Breast epithelium (tissue), 4 donors: ENCODE results near the gene ABAT. TPM values are rescaled to one million over a fixed set of nuclear protein-coding genes. Genes with fewer than 3 reads are reported as not detected.

Experiments used
- DNase-seq, 2 donors: peaks; one replicate each; pipeline ENCODE4 v3.0.0-alpha.2; 2019; ENCODE audit warnings: low spot score in 2 of 2
- H3K27ac ChIP-seq, 2 donors: fragments of 200-600 bp; sonication (generic) in 1 of 2; one replicate each; pipeline ENCODE4 v1.5.1; 2016 to 2019; ENCODE audit warnings: mild to moderate bottlenecking in 1 of 2
- H3K27me3 ChIP-seq, 2 donors: fragments of 200-600 bp; sonication (generic) in 1 of 2; one replicate each; pipeline versions ENCODE4 v1.5.1 to v1.6.0; 2017 to 2019; ENCODE audit warnings: control low read depth in 1 of 2, mild to moderate bottlenecking in 1 of 2
- H3K36me3 ChIP-seq: fragments of 200-600 bp; one replicate; pipeline ENCODE4 v1.5.1; 2019
- H3K4me1 ChIP-seq, 2 donors: fragments of 200-600 bp; sonication (generic); one replicate each; pipeline ENCODE4 v1.5.1; 2016 to 2019; ENCODE audit warnings: control low read depth in 1 of 2
- H3K4me3 ChIP-seq, 3 donors: fragments of 200-600 bp; sonication (generic); 1 replicate in 2 of 3; 2 replicates in 1 of 3; pipeline ENCODE4 v1.5.1; 2016 to 2019; ENCODE audit warnings: mild to moderate bottlenecking in 3 of 3, moderate library complexity in 2 of 3
- H3K9me3 ChIP-seq, 2 donors: fragments of 200-600 bp; sonication (generic) in 1 of 2; one replicate each; pipeline ENCODE4 v1.5.1; 2016 to 2019; ENCODE audit warnings: control low read depth in 1 of 2
- POLR2A ChIP-seq: fragments of 450-650 bp; IDR thresholded peaks from one replicate; pipeline ENCODE4 v1.6.1; 2016; ENCODE audit warnings: antibody characterized with exemption, mild to moderate bottlenecking, moderate library complexity
- POLR2AphosphoS5 ChIP-seq, 3 donors: sonication (generic); formaldehyde crosslinking; IDR thresholded peaks; one replicate each; pipeline ENCODE4 v1.6.1; 2017; ENCODE audit warnings: antibody characterized with exemption in 3 of 3
- intact Hi-C: fragments of 100-400 bp; cut with DNase I; formaldehyde crosslinking; loops from one replicate; pipeline ENCODE4 v1.15.1; 2023; ENCODE audit warnings: low total_unique reads
- total RNA-seq, 3 donors: library from RNA; depleted of rRNA; stranded (reverse); fragments of >200 nt; gene quantifications; one replicate each; pipeline ENCODE4 v1.1.0, GENCODE V29; 2016
- TF ChIP-seq, protein P1 (sequence below), 3 donors: fragments of 450-650 bp; IDR thresholded peaks; one replicate each; pipeline ENCODE4 v1.5.1; 2016 to 2017; ENCODE audit warnings: antibody characterized with exemption in 3 of 3, mild to moderate bottlenecking in 3 of 3, moderate library complexity in 3 of 3

Gene ABAT
- total RNA-seq, 3 donors from 2014 or later = 7.5 to 12.6 (median 9.8) TPM

DNA sequence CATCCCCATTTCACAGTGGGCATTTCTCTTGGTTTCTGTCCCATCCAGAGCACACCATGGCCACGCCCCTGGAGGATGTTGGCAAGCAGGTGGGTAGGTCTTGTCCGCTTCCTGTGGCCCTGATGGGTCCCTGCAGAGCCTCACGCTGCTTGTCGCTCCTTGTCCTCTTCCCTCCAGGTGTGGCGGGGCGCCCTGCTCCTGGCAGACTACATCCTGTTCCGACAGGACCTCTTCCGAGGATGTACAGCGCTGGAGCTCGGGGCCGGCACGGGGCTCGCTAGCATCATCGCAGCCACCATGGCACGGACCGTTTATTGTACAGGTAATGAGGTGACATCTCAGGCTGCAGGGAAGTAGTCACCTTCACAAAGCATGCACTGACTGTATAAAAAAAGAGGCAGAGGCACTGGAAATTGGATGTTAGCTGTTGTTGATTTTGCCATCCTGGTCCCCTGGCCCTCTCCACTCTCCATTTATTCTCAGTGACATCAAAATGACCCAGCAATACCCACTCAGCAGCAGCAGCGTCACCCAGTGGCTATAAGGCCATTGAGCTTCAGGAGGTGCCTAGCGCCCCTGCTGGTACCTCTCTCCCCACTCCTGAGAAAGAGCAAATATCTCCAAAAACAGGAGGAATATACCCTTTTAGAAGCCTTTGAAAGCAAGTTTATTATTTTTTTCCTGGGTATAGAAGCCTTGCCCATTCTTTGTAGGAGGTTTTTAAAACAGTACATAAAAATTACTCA, 39.3 kb upstream of the ABAT start:
- Histone ChIP-seq H3K4me3 (no peak overlapping the region), H3K27ac (no peak overlapping the region), H3K36me3 (no peaks in the 10 kb centered on the region), H3K4me1 (no peaks in the 10 kb centered on the region), H3K9me3 (no peaks in the 10 kb centered on the region), H3K27me3 (no peaks in the 10 kb centered on the region)
- no peak for DNase-seq
- TF ChIP-seq, protein P1, sequence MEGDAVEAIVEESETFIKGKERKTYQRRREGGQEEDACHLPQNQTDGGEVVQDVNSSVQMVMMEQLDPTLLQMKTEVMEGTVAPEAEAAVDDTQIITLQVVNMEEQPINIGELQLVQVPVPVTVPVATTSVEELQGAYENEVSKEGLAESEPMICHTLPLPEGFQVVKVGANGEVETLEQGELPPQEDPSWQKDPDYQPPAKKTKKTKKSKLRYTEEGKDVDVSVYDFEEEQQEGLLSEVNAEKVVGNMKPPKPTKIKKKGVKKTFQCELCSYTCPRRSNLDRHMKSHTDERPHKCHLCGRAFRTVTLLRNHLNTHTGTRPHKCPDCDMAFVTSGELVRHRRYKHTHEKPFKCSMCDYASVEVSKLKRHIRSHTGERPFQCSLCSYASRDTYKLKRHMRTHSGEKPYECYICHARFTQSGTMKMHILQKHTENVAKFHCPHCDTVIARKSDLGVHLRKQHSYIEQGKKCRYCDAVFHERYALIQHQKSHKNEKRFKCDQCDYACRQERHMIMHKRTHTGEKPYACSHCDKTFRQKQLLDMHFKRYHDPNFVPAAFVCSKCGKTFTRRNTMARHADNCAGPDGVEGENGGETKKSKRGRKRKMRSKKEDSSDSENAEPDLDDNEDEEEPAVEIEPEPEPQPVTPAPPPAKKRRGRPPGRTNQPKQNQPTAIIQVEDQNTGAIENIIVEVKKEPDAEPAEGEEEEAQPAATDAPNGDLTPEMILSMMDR (IDR thresholded peaks at IDR 0.05) = no peak
- TF ChIP-seq POLR2AphosphoS5 (IDR thresholded peaks at IDR 0.05) (no peak), POLR2A (no peak)
- intact Hi-C loops = no loop called here

DNA sequence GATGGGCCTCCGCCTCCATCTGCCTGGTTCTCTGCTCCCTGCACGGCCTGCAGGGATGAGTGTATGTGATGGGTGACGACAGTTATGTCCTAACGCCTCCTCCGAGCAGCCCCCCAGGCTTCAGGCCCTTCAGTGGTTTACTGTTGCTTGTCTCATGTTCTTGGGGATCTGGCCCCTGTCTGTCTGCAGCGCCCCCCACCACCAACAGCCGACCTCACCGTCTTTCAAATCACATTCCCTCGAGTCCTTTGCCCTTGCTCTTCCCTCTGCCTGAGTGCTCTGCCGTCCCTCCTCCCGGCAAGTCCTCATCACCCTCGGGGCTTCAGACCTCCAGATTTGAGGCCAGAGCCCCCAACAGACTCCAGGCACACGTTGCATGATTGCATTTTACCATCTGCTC, 34.7 kb upstream of the ABAT start:
- Histone ChIP-seq H3K36me3 (peaks cover 7% of the 10 kb centered on the region), H3K27ac (no peak overlapping the region), H3K4me1 (no peaks in the 10 kb centered on the region), H3K27me3 (no peaks in the 10 kb centered on the region), H3K4me3 (no peak overlapping the region), H3K9me3 (no peaks in the 10 kb centered on the region)
- TF ChIP-seq POLR2AphosphoS5 (IDR thresholded peaks at IDR 0.05) (no peak), POLR2A (no peak)
- TF ChIP-seq, protein P1 (IDR thresholded peaks at IDR 0.05) = no peak
- intact Hi-C loops = loop anchor here (10.0 kb wide), 1 partner anchor 245 kb away; the partner anchor contains the start of gene LITAFD
- no peak for DNase-seq

DNA sequence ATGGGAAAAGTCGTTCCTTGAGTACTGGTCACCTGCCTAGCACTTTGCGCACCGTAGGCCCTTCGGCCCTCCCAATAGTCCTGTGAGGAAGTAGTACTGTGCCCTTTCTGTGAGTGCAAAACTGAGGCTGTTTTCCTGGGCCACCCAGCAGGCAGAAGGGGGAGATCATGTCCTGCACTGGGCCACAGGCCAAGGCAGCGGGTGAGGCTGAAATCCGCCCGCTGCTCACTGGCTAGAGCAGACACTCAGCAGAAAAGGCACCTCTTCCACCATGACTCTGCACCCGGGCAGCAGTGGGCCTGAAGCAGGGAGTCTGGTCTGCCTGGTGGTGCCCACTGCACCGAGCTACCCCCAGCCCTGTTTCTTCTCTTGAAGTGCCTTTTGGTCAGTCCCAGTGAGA, 32.7 kb upstream of the ABAT start:
- Histone ChIP-seq H3K4me1 (no peaks in the 10 kb centered on the region), H3K9me3 (no peaks in the 10 kb centered on the region), H3K36me3 (peaks cover 18% of the 10 kb centered on the region), H3K27ac (no peak overlapping the region), H3K4me3 (no peak overlapping the region), H3K27me3 (no peaks in the 10 kb centered on the region)
- TF ChIP-seq, protein P1 (IDR thresholded peaks at IDR 0.05) = no peak
- TF ChIP-seq POLR2AphosphoS5 (IDR thresholded peaks at IDR 0.05) = no peak
- no peak for TF ChIP-seq POLR2A
- DNase-seq = no peak
- intact Hi-C loops = loop anchor here (10.0 kb wide), 1 partner anchor 243 kb away; the partner anchor contains the start of gene LITAFD

DNA sequence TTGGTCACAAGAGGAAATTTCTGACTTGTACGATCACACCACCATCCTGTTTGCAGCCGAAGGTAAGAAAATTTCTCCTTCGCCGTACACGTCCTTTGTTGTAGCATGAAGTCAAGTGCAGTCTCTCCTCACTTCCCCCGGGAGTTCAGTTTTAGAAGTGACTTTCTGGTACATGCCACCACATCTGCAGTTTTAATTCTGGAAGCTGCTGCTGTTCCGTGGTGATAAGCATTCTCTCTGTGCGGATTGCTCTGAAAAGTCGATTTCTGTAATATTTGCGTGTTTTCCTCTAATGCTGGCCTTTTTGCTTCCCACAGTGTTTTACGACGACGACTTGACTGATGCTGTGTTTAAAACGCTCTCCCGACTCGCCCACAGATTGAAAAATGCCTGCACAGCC, 32.3 kb upstream of the ABAT start:
- Histone ChIP-seq H3K9me3 (no peaks in the 10 kb centered on the region), H3K4me1 (no peaks in the 10 kb centered on the region), H3K4me3 (no peak overlapping the region), H3K27ac (no peak overlapping the region), H3K36me3 (peaks cover 18% of the 10 kb centered on the region), H3K27me3 (no peaks in the 10 kb centered on the region)
- TF ChIP-seq, protein P1 (IDR thresholded peaks at IDR 0.05) = no peak
- TF ChIP-seq POLR2A (no peak), POLR2AphosphoS5 (IDR thresholded peaks at IDR 0.05) (no peak)
- intact Hi-C loops = loop anchor here (10.0 kb wide), 1 partner anchor 243 kb away; the partner anchor contains the start of gene LITAFD
- no peak for DNase-seq
